HCT116 (cell line): ENCODE data around the gene MARCHF3. TPM values are rescaled to one million over a fixed set of nuclear protein-coding genes. Genes with fewer than 3 reads are reported as not detected.

Source experiments
- ATAC-seq: fragments of 200-7000 bp; cut with Tn5 transposase; 2 replicates; pipeline ENCODE4 v1.9.1; 2020; ENCODE audit warnings: mild to moderate bottlenecking, moderate library complexity
- BruUV-seq: library from RNA; stranded (reverse); fragments of 400-500 nt; replicated peaks from 2 replicates; lab custom pipeline; 2021; lab: Mats Ljungman, UMichigan
- CTCF ChIA-PET: fragments of 300-600 bp; sonication (Branson Sonifier 250); formaldehyde crosslinking; loops from one replicate; lab custom pipeline; 2021; ENCODE audit warnings: antibody characterized with exemption; lab: Charles Lee
- POLR2A ChIA-PET: fragments of 300-600, 350-600 bp; sonication (Branson Sonifier 250); formaldehyde crosslinking; loops from one replicate; lab custom pipeline; 2021; ENCODE audit warnings: antibody characterized with exemption; lab: Charles Lee
- RAD21 ChIA-PET, 2 experiments: fragments of 300-600 bp; sonication (Branson Sonifier 250); formaldehyde crosslinking; loops; one replicate each; lab custom pipeline; 2023; ENCODE audit warnings: low total read pairs in 2 of 2; ENCODE audit not compliant: uncharacterized antibody in 2 of 2, unreplicated experiment in 2 of 2, low non-redundant PET in 1 of 2; lab: Charles Lee
- DNase-seq: peaks from one replicate; pipeline ENCODE4 v3.0.0-alpha.2; 2010; ENCODE audit warnings: low read depth, low spot score
- H2AFZ ChIP-seq: fragments of 200-600 bp; shearing (Covaris generic), sonication (generic); 2 replicates; pipeline ENCODE4 v1.6.1; 2017; ENCODE audit warnings: low read depth, mixed run types, mixed read lengths, antibody characterized with exemption, low read length; ENCODE audit not compliant: poor library complexity, severe bottlenecking
- H3K27ac ChIP-seq: 2 replicates; pipeline ENCODE4 v1.5.1; 2012; ENCODE audit warnings: low read depth, low read length
- H3K27me3 ChIP-seq: fragments of 200-600 bp; sonication (generic); 2 replicates; pipeline ENCODE4 v1.6.1; 2016; ENCODE audit warnings: mixed run types, low read length, mixed read lengths; ENCODE audit not compliant: insufficient read depth
- H3K36me3 ChIP-seq, 2 experiments: fragments of 200-500 bp in 1 of 2; fragments of 200-600 bp in 1 of 2; sonication (Bioruptor generic) in 1 of 2; sonication (generic) in 1 of 2; 2 replicates each; pipeline versions ENCODE4 v1.5.1 to v1.6.1; 2014 to 2016; ENCODE audit warnings: low read length in 2 of 2, inconsistent platforms in 1 of 2, mixed read lengths in 1 of 2, mixed run types in 1 of 2; ENCODE audit not compliant: insufficient read depth in 2 of 2, control insufficient read depth in 1 of 2
- H3K4me1 ChIP-seq, 2 experiments: fragments of 200-600 bp in 1 of 2; sonication (generic) in 1 of 2; 2 replicates each; pipeline versions ENCODE4 v1.5.1 to v1.6.1; 2012 to 2017; ENCODE audit warnings: low read length in 2 of 2, inconsistent platforms in 1 of 2, mild to moderate bottlenecking in 1 of 2, mixed read lengths in 1 of 2, mixed run types in 1 of 2, moderate library complexity in 1 of 2; ENCODE audit not compliant: insufficient read depth in 2 of 2, control insufficient read depth in 1 of 2
- H3K4me2 ChIP-seq: fragments of 200-600 bp; sonication (generic); 2 replicates; pipeline ENCODE4 v1.6.1; 2017; ENCODE audit warnings: mixed run types, low read length, mixed read lengths
- H3K4me3 ChIP-seq, 2 experiments: fragments of 200-600 bp in 1 of 2; sonication (generic) in 1 of 2; replicated peaks in 1 of 2; 2 replicates each; pipeline ENCODE4 v1.5.1; 2011 to 2016; ENCODE audit warnings: low read length in 2 of 2, control low read depth in 1 of 2, low read depth in 1 of 2, mild to moderate bottlenecking in 1 of 2, mixed read lengths in 1 of 2, mixed run types in 1 of 2
- H3K79me2 ChIP-seq: fragments of 200-600 bp; sonication (generic); 2 replicates; pipeline ENCODE4 v1.6.1; 2017; ENCODE audit warnings: mild to moderate bottlenecking, mixed run types, low read length, moderate library complexity, mixed read lengths; ENCODE audit not compliant: insufficient read depth
- H3K9ac ChIP-seq: fragments of 200-600 bp; sonication (generic); 2 replicates; pipeline ENCODE4 v1.6.1; 2016; ENCODE audit warnings: low read length, mixed read lengths
- H3K9me2 ChIP-seq: fragments of 200-600 bp; sonication (generic), shearing (Covaris generic); 2 replicates; pipeline ENCODE4 v1.6.1; 2017; ENCODE audit warnings: mixed run types, mild to moderate bottlenecking, moderate library complexity; ENCODE audit not compliant: insufficient read depth
- H3K9me3 ChIP-seq, 2 experiments: fragments of 200-500 bp in 1 of 2; fragments of 200-600 bp in 1 of 2; sonication (Bioruptor generic) in 1 of 2; sonication (generic) in 1 of 2; 2 replicates each; pipeline ENCODE4 v1.6.1; 2014 to 2017; ENCODE audit warnings: low read length in 2 of 2, mixed read lengths in 2 of 2, inconsistent platforms in 1 of 2, low read depth in 1 of 2, mild to moderate bottlenecking in 1 of 2, mixed run types in 1 of 2, moderate library complexity in 1 of 2; ENCODE audit not compliant: control insufficient read depth in 1 of 2, insufficient read depth in 1 of 2
- H4K20me1 ChIP-seq: fragments of 200-600 bp; sonication (generic), shearing (Covaris generic); 2 replicates; pipeline ENCODE4 v1.6.1; 2017; ENCODE audit warnings: mixed run types, mild to moderate bottlenecking, moderate library complexity; ENCODE audit not compliant: insufficient read depth
- CBX3 ChIP-seq: IDR thresholded peaks from 2 replicates; pipeline ENCODE4 v1.6.1; 2012; ENCODE audit warnings: low read depth
- EZH2phosphoT487 ChIP-seq: fragments of 200-600 bp; IDR thresholded peaks from 2 replicates; pipeline ENCODE4 v1.6.1; 2018; ENCODE audit warnings: antibody characterized with exemption, borderline replicate concordance
- JUND ChIP-seq: IDR thresholded peaks from 2 replicates; pipeline ENCODE4 v1.6.1; 2012
- POLR2A ChIP-seq: IDR thresholded peaks from 2 replicates; pipeline ENCODE4 v1.7.0; 2011; ENCODE audit warnings: borderline replicate concordance; ENCODE audit not compliant: insufficient read depth, insufficient read length; ENCODE audit errors: extremely low read depth
- POLR2AphosphoS5 ChIP-seq: IDR thresholded peaks from 2 replicates; pipeline ENCODE4 v1.6.1; 2011; ENCODE audit warnings: mild to moderate bottlenecking, low read depth, low read length, moderate library complexity
- SRF ChIP-seq: IDR thresholded peaks from 2 replicates; pipeline ENCODE4 v1.6.1; 2012; ENCODE audit warnings: low read depth
- ZFX ChIP-seq: fragments of 450-650 bp; IDR thresholded peaks from 2 replicates; pipeline ENCODE4 v1.6.1; 2017
- ZNF274 ChIP-seq: fragments of 200-500 bp; sonication (Bioruptor generic); IDR thresholded peaks from 2 replicates; pipeline ENCODE4 v1.6.1; 2014; ENCODE audit warnings: mild to moderate bottlenecking, low read depth, low read length, inconsistent platforms
- intact Hi-C: fragments of 100-400 bp; cut with micrococcal nuclease; formaldehyde crosslinking; loops from 2 replicates; pipeline ENCODE4 v1.10.0; 2022
- total RNA-seq: library from RNA; stranded (reverse); gene quantifications from one replicate; pipeline ENCODE4 v1.2.1, GENCODE V29; 2021; ENCODE audit not compliant: unreplicated experiment

MARCHF3 gene
- total RNA-seq, 1 experiment from 2014 or later: 2.3 TPM

GRCh38 chr5:126818736-126819135 lies 211.6 kb downstream of the MARCHF3 start:
- H3K4me3 ChIP-seq: no peak overlapping the region
- CTCF ChIA-PET: no interaction called here
- no peaks in the 10 kb centered on the region for H4K20me1 ChIP-seq
- no peaks in the 10 kb centered on the region for H3K9me2 ChIP-seq
- H3K79me2 ChIP-seq: peaks cover 87% of the 10 kb centered on the region
- RAD21 ChIA-PET: no interaction called here
- H3K27me3 ChIP-seq: no peaks in the 10 kb centered on the region
- no peaks in the 10 kb centered on the region for H3K9me3 ChIP-seq
- no peak overlapping the region for H3K27ac ChIP-seq
- H3K4me1 ChIP-seq: no peaks in the 10 kb centered on the region
- POLR2A ChIA-PET: no interaction called here
- DNase-seq: no peak
- H3K4me2 ChIP-seq: no peak overlapping the region
- no peak overlapping the region for H3K9ac ChIP-seq
- TF ChIP-seq EZH2phosphoT487 (no peak), JUND (no peak), ZNF274 (no peak), CBX3 (no peak), ZFX (no peak), SRF (no peak), POLR2AphosphoS5 (no peak), POLR2A (no peak)
- intact Hi-C loops: no loop called here
- no peak overlapping the region for H2AFZ ChIP-seq
- no TSS peak for BruUV-seq
- no peak for ATAC-seq
- H3K36me3 ChIP-seq: peaks cover 43 to 51% of the 10 kb centered on the region in 2 experiments

Other genes with a start within 250 kb of the MARCHF3 start
- gene C5orf63, start 42.9 kb upstream of the MARCHF3 start, total RNA-seq: 4.4 TPM